HepG2 (cell line): Measurements from ENCODE around the gene ERO1A. TPM values are rescaled to one million over a fixed set of nuclear protein-coding genes. Genes with fewer than 3 reads are reported as not detected.

Source experiments
- ATAC-seq: fragments of 200-7000 bp; cut with Tn5 transposase; 3 replicates; pipeline ENCODE4 v1.9.1; 2020; ENCODE audit warnings: mild to moderate bottlenecking, moderate library complexity
- BruUV-seq: library from RNA; stranded (reverse); fragments of 400-500 nt; replicated peaks from 2 replicates; lab custom pipeline; 2021; lab: Mats Ljungman, UMichigan
- CTCF ChIA-PET: fragments of 300-600 bp; formaldehyde crosslinking; extraction: SDS; loops from one replicate; lab custom pipeline; 2021; ENCODE audit warnings: low total read pairs, inconsistent platforms, low intra/inter-chr PET ratio; lab: Yijun Ruan, JAX
- POLR2A ChIA-PET: fragments of 350-600 bp; sonication (Branson Sonifier 250); formaldehyde crosslinking; loops from one replicate; lab custom pipeline; 2020; ENCODE audit warnings: antibody characterized with exemption, inconsistent platforms; lab: Yijun Ruan, JAX
- DNase-seq: peaks from one replicate; pipeline ENCODE4 v3.0.0-alpha.2; 2015; ENCODE audit warnings: low spot score
- FAIRE-seq: peaks from 3 replicates; lab custom pipeline; 2011; peaks lifted over from hg19 to GRCh38; lab: Jason Lieb, UNC
- H2AFZ ChIP-seq: one replicate; pipeline ENCODE4 v1.6.1; 2011; ENCODE audit warnings: low read length, inconsistent platforms
- H3K27ac ChIP-seq: fragments of 300-600 bp; 3 replicates; pipeline ENCODE4 v1.8.0; 2011; ENCODE audit warnings: mixed run types, mild to moderate bottlenecking, mixed read lengths, low read length, inconsistent platforms; ENCODE audit not compliant: insufficient read depth; ENCODE audit errors: extremely low read length
- H3K27me3 ChIP-seq, 2 experiments: fragments of 200-600 bp in 1 of 2; 2 replicates in 1 of 2; 3 replicates in 1 of 2; pipeline versions ENCODE4 v1.6.0 to v1.8.0; 2011; ENCODE audit warnings: low read length in 2 of 2, mild to moderate bottlenecking in 2 of 2, moderate library complexity in 2 of 2, inconsistent platforms in 1 of 2; ENCODE audit not compliant: insufficient read depth in 2 of 2, control insufficient read depth in 1 of 2
- H3K36me3 ChIP-seq, 2 experiments: fragments of 200-600 bp in 1 of 2; replicated peaks in 1 of 2; 2 replicates in 1 of 2; 3 replicates in 1 of 2; pipeline versions ENCODE4 v1.5.1 to v1.8.0; 2011; ENCODE audit warnings: low read length in 2 of 2, inconsistent platforms in 1 of 2; ENCODE audit not compliant: insufficient read depth in 2 of 2, control insufficient read depth in 1 of 2
- H3K4me1 ChIP-seq: 2 replicates; pipeline ENCODE4 v1.5.1; 2012; ENCODE audit warnings: low read length, inconsistent platforms; ENCODE audit not compliant: insufficient read depth
- H3K4me2 ChIP-seq: 2 replicates; pipeline ENCODE4 v1.6.0; 2011; ENCODE audit warnings: low read depth, low read length, inconsistent platforms
- H3K4me3 ChIP-seq, 3 experiments: fragments of 200-600 bp in 1 of 3; sonication (generic), shearing (Covaris generic) in 1 of 3; replicated peaks in 1 of 3; 2 replicates each; pipeline ENCODE4 v1.5.1; 2011 to 2016; ENCODE audit warnings: low read length in 3 of 3, inconsistent platforms in 2 of 3, low read depth in 2 of 3, mild to moderate bottlenecking in 2 of 3, control low read depth in 1 of 3, mixed read lengths in 1 of 3; ENCODE audit not compliant: insufficient read depth in 1 of 3
- H3K79me2 ChIP-seq: one replicate; pipeline ENCODE4 v1.6.1; 2011; ENCODE audit warnings: low read length, inconsistent platforms; ENCODE audit not compliant: insufficient read depth
- H3K9ac ChIP-seq: 2 replicates; pipeline ENCODE4 v1.6.0; 2011; ENCODE audit warnings: mild to moderate bottlenecking, low read depth, low read length, inconsistent platforms; ENCODE audit not compliant: insufficient read depth
- H3K9me3 ChIP-seq: 2 replicates; pipeline ENCODE4 v1.5.1; 2012; ENCODE audit warnings: mild to moderate bottlenecking, low read length
- H4K20me1 ChIP-seq: 2 replicates; pipeline ENCODE4 v1.6.0; 2011; ENCODE audit warnings: inconsistent platforms, mild to moderate bottlenecking, low read length, moderate library complexity; ENCODE audit not compliant: insufficient read depth
- HMG20B ChIP-seq: conservative IDR thresholded peaks from 2 replicates; pipeline ENCODE4 v1.6.1; 2016; ENCODE audit warnings: missing genetic modification reagents, missing compliant biosample characterization
- HNRNPH1 ChIP-seq: fragments of 200-400 bp; formaldehyde crosslinking; optimal IDR thresholded peaks from 2 replicates; pipeline ENCODE3; 2017; ENCODE audit warnings: mild to moderate bottlenecking, low read depth, low read length
- PTBP1 ChIP-seq: fragments of 200-400 bp; formaldehyde crosslinking; IDR thresholded peaks from 2 replicates; pipeline ENCODE4 v1.6.1; 2018; ENCODE audit warnings: low read length, low read depth; ENCODE audit not compliant: poor library complexity, severe bottlenecking
- ZNF205 ChIP-seq: IDR thresholded peaks from 2 replicates; pipeline ENCODE4 v1.6.1; 2018; ENCODE audit warnings: missing biosample characterization, missing genetic modification reagents
- ZNF260 ChIP-seq: sonication (generic); formaldehyde crosslinking; IDR thresholded peaks from 2 replicates; pipeline ENCODE4 v1.4.0; 2020; ENCODE audit warnings: missing genetic modification reagents, low read depth, mild to moderate bottlenecking, borderline replicate concordance
- ZNF282 ChIP-seq: fragments of 450-650 bp; IDR thresholded peaks from 2 replicates; pipeline ENCODE4 v1.6.1; 2018; ENCODE audit not compliant: partially characterized antibody
- WGBS: methylation state at CpG from one replicate; pipeline ENCODE4 v1.1.6; 2017; ENCODE audit warnings: low lambda C conversion rate; 5-methylcytosine and 5-hydroxymethylcytosine counted together
- in situ Hi-C: cut with HindIII; loops from 2 replicates; pipeline ENCODE4 v1.10.0; 2017; ENCODE audit warnings: low pct_unique_long_range_greater_than_20kb; ENCODE audit not compliant: extremely low pct_ligation_motif_present
- intact Hi-C: fragments of 100-400 bp; cut with micrococcal nuclease; formaldehyde crosslinking; loops from one replicate; pipeline ENCODE4 v1.10.0; 2022; ENCODE audit not compliant: unreplicated experiment
- polyA plus RNA-seq, 8 experiments: library from polyadenylated mRNA; depleted of rRNA in 3 of 8; stranded (reverse) in 7 of 8; unstranded in 1 of 8; fragments of >200 nt; fragmentation: Illumina TruSeq in 4 of 8; extraction: Trizol in 4 of 8; gene quantifications; 2 replicates each; pipeline versions ENCODE4 v1.2.1 to v1.2.3, GENCODE V29; 2011 to 2016; ENCODE audit warnings: low read depth in 4 of 8, missing spikeins in 1 of 8, mixed read lengths in 1 of 8; ENCODE audit not compliant: insufficient read depth in 1 of 8
- total RNA-seq, 5 experiments: library from RNA; depleted of rRNA; stranded (reverse); fragments of >200 nt; fragmentation: Illumina TruSeq; extraction: Trizol; gene quantifications; 2 replicates each; pipeline ENCODE4 v1.2.3, GENCODE V29; 2016; ENCODE audit warnings: low read depth in 1 of 5
- TF ChIP-seq, protein P1 (sequence below): sonication (generic); formaldehyde crosslinking; IDR thresholded peaks from 2 replicates; pipeline ENCODE4 v1.4.0; 2020; ENCODE audit warnings: missing genetic modification reagents, borderline replicate concordance

ERO1A gene
- total and polyA plus RNA-seq, 2 of the 13 experiments (the other 11 are each of a cell fraction or from before 2014, with no cell fraction given) = 60.3 to 137 TPM

DNA sequence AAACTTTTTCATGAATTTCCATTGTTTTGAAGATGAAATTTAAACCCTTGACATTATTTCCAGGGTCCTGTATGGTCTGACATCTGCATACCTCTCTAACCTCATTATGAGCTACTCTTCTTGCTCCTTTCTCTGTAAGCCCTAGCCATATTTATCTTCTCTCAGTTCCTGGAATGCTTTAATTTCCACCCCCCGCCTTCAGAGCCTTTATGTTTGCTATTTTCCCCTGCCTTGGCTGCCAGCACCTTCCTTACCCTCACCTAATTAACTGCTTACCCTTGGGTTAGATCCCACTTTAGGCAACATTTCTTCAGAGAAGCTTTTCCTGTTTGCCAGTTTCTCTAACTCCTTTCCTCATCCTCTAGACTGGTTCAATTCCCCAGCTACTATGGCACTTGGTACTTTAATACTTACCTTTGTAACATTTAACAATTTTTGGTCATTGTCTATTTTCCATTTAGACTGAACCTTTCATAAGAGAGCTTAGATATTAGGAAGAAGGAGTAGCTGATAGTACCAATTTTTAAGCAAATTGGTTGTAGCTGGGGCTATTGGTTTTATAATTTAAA, 40.6 kb upstream of the ERO1A start:
- Histone ChIP-seq H3K4me2 (0 out of 2 replicates have a peak overlapping the region, but pooled peaks have one; percentile 2), H3K79me2 (peaks cover 78% of the 10 kb centered on the region), H2AFZ (no peak overlapping the region), H3K4me1 (peaks cover 53% of the 10 kb centered on the region), H3K9ac (no peak overlapping the region), H3K36me3 (peaks cover 0 to 3% of the 10 kb centered on the region in 2 experiments; a peak in 3 of 5 replicates), H3K4me3 (no peak overlapping the region), H3K27me3 (no peaks in the 10 kb centered on the region), H3K9me3 (no peaks in the 10 kb centered on the region), H3K27ac (no peak overlapping the region), H4K20me1 (no peaks in the 10 kb centered on the region)
- BruUV-seq = no TSS peak
- CTCF ChIA-PET = no interaction called here
- intact Hi-C loops = no loop called here
- POLR2A ChIA-PET = interaction anchor here (1.4 to 2.9 kb wide), 2 partner anchors 19 to 215 kb away, joined by 3 to 17 read pairs; partner anchors contain the start of gene FERMT2
- FAIRE-seq (no peak), DNase-seq (no peak), ATAC-seq (peak; percentile 31; the same call in 1 of the 3 replicates)
- WGBS = 56% methylated on average over 1 of the region's 1 CpG
- TF ChIP-seq, protein P1, sequence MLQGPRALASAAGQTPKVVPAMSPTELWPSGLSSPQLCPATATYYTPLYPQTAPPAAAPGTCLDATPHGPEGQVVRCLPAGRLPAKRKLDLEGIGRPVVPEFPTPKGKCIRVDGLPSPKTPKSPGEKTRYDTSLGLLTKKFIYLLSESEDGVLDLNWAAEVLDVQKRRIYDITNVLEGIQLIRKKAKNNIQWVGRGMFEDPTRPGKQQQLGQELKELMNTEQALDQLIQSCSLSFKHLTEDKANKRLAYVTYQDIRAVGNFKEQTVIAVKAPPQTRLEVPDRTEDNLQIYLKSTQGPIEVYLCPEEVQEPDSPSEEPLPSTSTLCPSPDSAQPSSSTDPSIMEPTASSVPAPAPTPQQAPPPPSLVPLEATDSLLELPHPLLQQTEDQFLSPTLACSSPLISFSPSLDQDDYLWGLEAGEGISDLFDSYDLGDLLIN = no peak
- TF ChIP-seq ZNF205 (CRISPR knock-in tag) (no peak), HNRNPH1 (no peak), ZNF260 (CRISPR knock-in tag) (no peak)
- in situ Hi-C loops = no loop called here

DNA sequence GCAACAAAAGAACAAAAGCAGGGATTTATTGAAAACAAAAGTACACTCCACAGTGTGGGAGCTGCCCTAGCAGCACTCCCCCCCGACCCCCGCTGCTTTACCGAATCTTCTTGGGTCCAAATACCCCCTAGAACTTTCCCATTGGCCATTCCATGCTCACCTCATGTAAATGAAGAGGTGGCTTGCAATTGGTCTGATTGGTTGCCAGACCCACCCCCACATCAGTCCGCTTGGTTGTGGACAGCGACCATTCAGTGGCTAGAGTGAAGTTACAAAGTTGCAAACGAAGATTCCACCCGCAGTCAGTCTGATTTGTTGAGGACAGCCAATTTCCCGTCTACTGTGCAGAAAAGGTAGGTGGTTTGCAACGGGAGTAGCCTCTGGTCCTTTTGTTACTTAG, 38.5 kb upstream of the ERO1A start:
- 97% methylated on average over 9 of the region's 9 CpGs for WGBS
- no peaks in the 10 kb centered on the region; a peak in 1 of 5 replicates for H3K27me3 ChIP-seq
- H3K4me2 ChIP-seq = no peak overlapping the region
- intact Hi-C loops (no loop called here), in situ Hi-C loops (no loop called here)
- peaks cover 72% of the 10 kb centered on the region for H3K79me2 ChIP-seq
- no peak overlapping the region for H3K9ac ChIP-seq
- POLR2A ChIA-PET = no interaction called here
- BruUV-seq = no TSS peak
- no peaks in the 10 kb centered on the region for H3K9me3 ChIP-seq
- H2AFZ ChIP-seq = no peak overlapping the region
- ATAC-seq (no peak), FAIRE-seq (no peak), DNase-seq (no peak)
- H3K27ac ChIP-seq = no peak overlapping the region
- H3K4me1 ChIP-seq = peaks cover 53% of the 10 kb centered on the region
- no peak overlapping the region for H3K4me3 ChIP-seq
- H3K36me3 ChIP-seq = peaks cover 0 to 3% of the 10 kb centered on the region in 2 experiments; a peak in 3 of 5 replicates
- no peaks in the 10 kb centered on the region for H4K20me1 ChIP-seq
- TF ChIP-seq ZNF282 = no peak
- TF ChIP-seq HMG20B = no peak
- TF ChIP-seq PTBP1 = no peak
- CTCF ChIA-PET = no interaction called here
